Activated CD4-positive, alpha-beta T cell treated with anti-CD3 and anti-CD28 coated beads for 36 hours (primary cell): ENCODE results near the gene TH. TPM values are rescaled to one million over a fixed set of nuclear protein-coding genes. Genes with fewer than 3 reads are reported as not detected.
A peak's percentile ranks its signal among the peaks of the same experiment; 100 is the strongest.
"Not testable (repeated sequence)": the region's sequence is repeated elsewhere in the genome, so short reads cannot be mapped to it uniquely, and the experiment has no call there.

ENCODE experiments used
- ATAC-seq: fragments of 200-7000 bp; cut with Tn5 transposase; one replicate; pipeline ENCODE4 v1.10.0; 2021; ENCODE audit warnings: mild to moderate bottlenecking, moderate library complexity
- CTCF ChIA-PET: fragments of 350-600 bp; sonication (Branson Sonifier 250); formaldehyde crosslinking; loops from one replicate; lab custom pipeline; 2021; ENCODE audit warnings: antibody characterized with exemption; lab: Charles Lee
- POLR2A ChIA-PET: fragments of 350-600 bp; sonication (Branson Sonifier 250); formaldehyde crosslinking; loops from one replicate; lab custom pipeline; 2021; ENCODE audit warnings: antibody characterized with exemption, inconsistent platforms; lab: Charles Lee
- DNase-seq: peaks from one replicate; pipeline ENCODE4 v3.0.0-alpha.2; 2020
- H3K27ac Mint-ChIP-seq: one replicate; pipeline ENCODE4 v1.8.0; 2021; ENCODE audit warnings: mixed read lengths
- H3K27me3 Mint-ChIP-seq: one replicate; pipeline ENCODE4 v1.8.0; 2021; ENCODE audit warnings: mixed read lengths
- H3K36me3 Mint-ChIP-seq: one replicate; pipeline ENCODE4 v1.8.0; 2021; ENCODE audit warnings: low read depth, mixed read lengths
- H3K4me1 Mint-ChIP-seq: one replicate; pipeline ENCODE4 v1.8.0; 2021; ENCODE audit warnings: mixed read lengths
- H3K4me3 Mint-ChIP-seq: one replicate; pipeline ENCODE4 v1.8.0; 2021; ENCODE audit warnings: mild to moderate bottlenecking, moderate library complexity, mixed read lengths
- H3K9me3 Mint-ChIP-seq: one replicate; pipeline ENCODE4 v1.8.0; 2021; ENCODE audit warnings: low read depth, mixed read lengths
- intact Hi-C, 2 experiments: fragments of 100-400 bp; cut with DNase I in 1 of 2; cut with micrococcal nuclease in 1 of 2; formaldehyde crosslinking; loops; one replicate each; pipeline versions ENCODE4 v1.14.2 to v1.15.1; 2022 to 2024; cut with DNase I, micrococcal nuclease
- total RNA-seq, 2 experiments: library from RNA; stranded (reverse); gene quantifications; one replicate each; pipeline ENCODE4 v1.2.3, GENCODE V29; 2021

Gene TH
- total RNA-seq, 2 experiments from 2014 or later = not detected

- intact Hi-C loops = no loop called here
- ATAC-seq = no peak
- no peaks in the 10 kb centered on the region for H3K4me1 Mint-ChIP-seq
- peaks cover 2% of the 10 kb centered on the region for H3K27me3 Mint-ChIP-seq
- ChIA-PET POLR2A (no interaction called here), CTCF (no interaction called here)
- no peak overlapping the region for H3K27ac Mint-ChIP-seq
- no peak overlapping the region for H3K4me3 Mint-ChIP-seq
- no peaks in the 10 kb centered on the region for H3K36me3 Mint-ChIP-seq
- no peak for DNase-seq
- H3K9me3 Mint-ChIP-seq = no peaks in the 10 kb centered on the region
Observed at GRCh38 chr11:2180789-2181370, 9.3 kb upstream of the TH start.

DNA sequence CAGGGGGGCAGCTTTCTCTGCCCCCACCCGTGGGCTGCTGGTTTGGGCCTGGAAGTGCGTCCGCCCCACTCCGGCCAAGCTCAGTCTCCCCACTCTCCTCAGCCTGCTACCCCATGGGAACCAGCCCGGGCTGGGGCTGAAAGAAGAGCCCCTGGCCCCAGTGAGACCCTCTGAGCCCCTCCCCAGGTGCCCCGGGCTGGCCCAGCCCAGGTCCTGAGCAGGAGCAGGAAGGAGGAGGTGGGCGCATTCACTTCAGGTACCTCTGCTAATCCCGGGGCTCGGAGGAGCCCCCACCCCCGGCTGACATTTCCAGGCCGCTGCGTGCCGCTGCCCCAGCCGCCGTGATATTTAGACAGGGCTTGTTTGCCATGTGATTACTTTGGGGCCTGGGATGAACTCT lies 8.7 kb upstream of the TH start:
- no peaks in the 10 kb centered on the region for H3K36me3 Mint-ChIP-seq
- DNase-seq = no peak
- H3K27ac Mint-ChIP-seq = no peak overlapping the region
- H3K4me1 Mint-ChIP-seq = no peaks in the 10 kb centered on the region
- ATAC-seq = no peak
- H3K4me3 Mint-ChIP-seq = no peak overlapping the region
- ChIA-PET CTCF (no interaction called here), POLR2A (no interaction called here)
- no peaks in the 10 kb centered on the region for H3K9me3 Mint-ChIP-seq
- H3K27me3 Mint-ChIP-seq = peaks cover 2% of the 10 kb centered on the region
- intact Hi-C loops = no loop called here

GRCh38 chr11:2179516-2179915 lies 7.9 kb upstream of the TH start:
- Mint-ChIP-seq H3K27me3 (no peaks in the 10 kb centered on the region), H3K4me1 (no peaks in the 10 kb centered on the region), H3K4me3 (no peak overlapping the region), H3K27ac (no peak overlapping the region), H3K9me3 (no peaks in the 10 kb centered on the region), H3K36me3 (no peaks in the 10 kb centered on the region)
- ChIA-PET POLR2A (no interaction called here), CTCF (no interaction called here)
- no peak for ATAC-seq
- intact Hi-C loops = no loop called here
- no peak for DNase-seq

DNA sequence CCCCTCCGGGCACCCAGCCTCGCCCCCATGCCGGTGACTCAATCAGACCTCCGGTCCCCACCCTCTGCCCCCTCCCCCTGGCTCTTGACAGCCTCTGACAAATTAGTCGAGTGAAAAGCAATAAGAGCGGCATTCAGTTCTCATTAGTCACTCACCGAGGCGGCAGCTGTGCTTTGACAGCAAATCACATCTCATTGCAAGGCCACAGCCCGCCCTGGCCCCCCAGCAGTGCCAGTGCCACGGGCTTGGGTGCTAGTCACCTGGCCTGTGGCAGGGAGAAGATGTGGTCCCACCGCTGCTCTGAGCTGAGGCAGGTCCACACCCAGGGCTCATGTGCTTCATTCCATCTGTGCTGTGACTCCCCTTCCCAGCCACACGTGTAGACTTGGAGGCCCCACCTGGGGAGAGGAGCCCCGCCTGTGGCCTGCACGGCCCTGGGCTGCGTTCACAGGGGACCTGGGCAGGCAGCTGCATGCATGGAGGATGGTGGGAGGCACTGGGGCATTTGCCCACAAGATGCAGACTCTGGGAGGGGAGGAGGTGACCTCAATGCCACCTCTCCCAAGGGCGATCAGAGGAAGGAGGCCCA lies 7.4 kb upstream of the TH start:
- Mint-ChIP-seq H3K9me3 (no peaks in the 10 kb centered on the region), H3K36me3 (no peaks in the 10 kb centered on the region), H3K4me1 (no peaks in the 10 kb centered on the region), H3K27me3 (no peaks in the 10 kb centered on the region), H3K27ac (no peak overlapping the region), H3K4me3 (no peak overlapping the region)
- ATAC-seq (no peak), DNase-seq (no peak)
- POLR2A ChIA-PET = no interaction called here
- CTCF ChIA-PET = interaction anchor here (0.6 kb wide), 1 partner anchor 762 kb away, joined by 3 read pairs; no protein-coding TSS in a partner anchor
- intact Hi-C loops = no loop called here

DNA sequence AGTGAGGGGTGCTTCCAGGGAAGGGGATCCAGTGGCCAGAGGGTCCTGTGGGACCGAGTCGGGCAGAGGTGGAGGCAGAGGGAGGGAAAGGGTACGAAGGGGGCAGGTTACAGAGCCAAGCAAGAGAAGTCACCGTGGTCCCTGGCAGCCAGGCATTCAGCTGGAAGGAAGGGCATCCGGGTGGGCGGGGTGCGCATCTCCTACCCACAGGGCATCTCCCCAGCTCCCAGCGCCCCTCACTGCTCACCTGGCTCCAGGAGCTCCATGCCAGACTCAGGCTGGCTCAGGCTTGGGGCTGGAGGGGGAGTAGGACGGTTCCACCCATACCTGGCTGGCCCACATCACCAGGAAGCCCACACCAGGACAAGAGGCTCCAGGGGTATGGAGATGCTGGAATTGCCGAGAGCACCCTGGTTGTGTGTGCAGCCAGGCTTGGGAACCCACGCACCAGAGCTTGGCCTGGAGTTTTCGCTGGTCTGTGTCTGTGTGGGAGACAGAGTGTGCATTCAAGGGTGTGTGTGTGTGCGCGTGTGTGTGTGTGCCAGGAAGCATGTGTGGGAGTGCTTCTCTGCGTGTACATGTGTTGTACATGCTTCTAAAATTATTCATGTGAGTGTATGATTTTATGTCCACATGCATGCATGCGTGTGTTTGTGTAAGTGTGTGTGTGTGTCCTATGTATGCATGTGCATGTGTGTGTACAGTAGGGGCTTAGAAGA lies 6.6 kb upstream of the TH start:
- intact Hi-C loops, H3K9me3 Mint-ChIP-seq, H3K4me1 Mint-ChIP-seq, POLR2A ChIA-PET, H3K4me3 Mint-ChIP-seq, H3K27ac Mint-ChIP-seq, H3K27me3 Mint-ChIP-seq, ATAC-seq, DNase-seq, H3K36me3 Mint-ChIP-seq: not testable (repeated sequence)
- CTCF ChIA-PET = interaction anchor here (0.6 kb wide), 1 partner anchor 763 kb away, joined by 3 read pairs; no protein-coding TSS in a partner anchor

GRCh38 chr11:2177076-2177475 lies 5.5 kb upstream of the TH start:
- Mint-ChIP-seq H3K27me3 (no peaks in the 10 kb centered on the region), H3K4me3 (no peak overlapping the region), H3K27ac (no peak overlapping the region), H3K9me3 (no peaks in the 10 kb centered on the region), H3K4me1 (no peaks in the 10 kb centered on the region), H3K36me3 (no peaks in the 10 kb centered on the region)
- POLR2A ChIA-PET = no interaction called here
- no peak for DNase-seq
- CTCF ChIA-PET = no interaction called here
- intact Hi-C loops = no loop called here
- no peak for ATAC-seq

DNA sequence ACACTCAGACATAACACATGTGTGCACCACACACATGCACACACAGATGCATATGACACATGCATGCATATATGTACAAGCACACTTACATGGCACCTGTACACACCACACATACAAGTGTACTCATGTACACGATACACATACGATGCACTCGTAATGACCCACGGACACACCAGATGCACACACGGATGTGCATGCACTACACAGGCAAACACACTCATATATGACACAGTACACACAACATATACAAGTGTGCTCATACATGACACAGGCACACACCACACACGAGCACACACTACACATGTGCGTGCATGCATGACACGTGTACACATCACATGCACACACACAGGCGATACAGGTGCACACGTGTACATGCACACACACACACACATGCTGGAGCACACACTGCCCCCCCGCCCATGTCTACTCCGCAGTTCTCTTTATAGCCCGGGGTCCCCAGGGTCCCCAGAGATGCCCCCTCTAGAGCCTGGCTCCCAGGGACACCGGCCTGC lies 4.8 kb upstream of the TH start:
- no peak for DNase-seq
- Mint-ChIP-seq H3K27ac (no peak overlapping the region), H3K9me3 (no peaks in the 10 kb centered on the region), H3K36me3 (no peaks in the 10 kb centered on the region), H3K4me3 (no peak overlapping the region), H3K27me3 (no peaks in the 10 kb centered on the region), H3K4me1 (no peaks in the 10 kb centered on the region)
- ChIA-PET POLR2A (no interaction called here), CTCF (no interaction called here)
- no peak for ATAC-seq
- intact Hi-C loops = no loop called here

DNA sequence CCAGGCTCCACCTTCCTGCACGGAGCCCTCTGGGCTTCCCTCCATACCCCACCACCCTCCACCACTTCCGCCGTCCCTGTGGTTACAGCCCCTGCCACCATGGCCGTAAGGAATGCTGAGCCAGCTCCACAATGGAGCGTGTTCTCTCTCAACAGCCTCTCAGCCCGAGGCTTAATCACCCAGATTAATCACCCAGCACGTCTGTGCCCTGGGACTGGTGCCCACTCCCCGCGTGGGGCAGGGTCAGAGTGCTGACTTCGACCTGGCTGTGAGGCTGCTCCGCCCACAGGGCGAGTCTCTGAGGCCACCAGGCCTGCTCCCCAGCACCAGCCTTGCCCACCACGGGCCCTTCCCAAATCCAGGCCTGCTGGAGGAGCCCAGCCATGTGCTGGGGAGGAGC lies 4.0 kb upstream of the TH start:
- no peaks in the 10 kb centered on the region for H3K9me3 Mint-ChIP-seq
- DNase-seq = no peak
- no peak for ATAC-seq
- ChIA-PET POLR2A (no interaction called here), CTCF (no interaction called here)
- no peaks in the 10 kb centered on the region for H3K4me1 Mint-ChIP-seq
- H3K27me3 Mint-ChIP-seq = no peaks in the 10 kb centered on the region
- intact Hi-C loops = no loop called here
- H3K27ac Mint-ChIP-seq = no peak overlapping the region
- H3K4me3 Mint-ChIP-seq = no peak overlapping the region
- H3K36me3 Mint-ChIP-seq = no peaks in the 10 kb centered on the region

DNA sequence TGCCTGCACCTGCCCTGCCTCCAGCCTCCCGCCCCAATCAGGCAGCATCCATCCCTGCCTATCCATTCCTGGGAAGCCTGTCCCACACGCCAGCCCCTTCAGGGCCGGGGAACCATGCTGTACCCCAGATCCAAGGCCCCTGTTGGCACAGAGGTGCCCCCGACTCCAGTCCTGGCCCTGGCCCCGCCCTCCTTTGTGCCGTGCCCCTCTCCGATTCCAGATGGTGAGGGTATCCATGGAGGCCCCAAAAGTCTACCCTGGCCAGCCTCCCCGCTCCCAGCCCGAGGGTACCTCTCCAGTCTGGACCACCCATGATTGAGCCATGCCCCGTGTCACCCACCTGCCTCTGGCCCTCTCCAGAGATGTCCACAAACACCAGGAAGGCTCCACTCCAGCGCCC lies 2.7 kb upstream of the TH start:
- POLR2A ChIA-PET = no interaction called here
- Mint-ChIP-seq H3K9me3 (no peaks in the 10 kb centered on the region), H3K27me3 (no peaks in the 10 kb centered on the region), H3K27ac (no peak overlapping the region), H3K36me3 (no peaks in the 10 kb centered on the region), H3K4me1 (no peaks in the 10 kb centered on the region), H3K4me3 (no peak overlapping the region)
- no peak for DNase-seq
- intact Hi-C loops = no loop called here
- CTCF ChIA-PET = no interaction called here
- no peak for ATAC-seq

GRCh38 chr11:2173761-2174160 lies 2.1 kb upstream of the TH start:
- ATAC-seq = no peak
- Mint-ChIP-seq H3K27ac (no peak overlapping the region), H3K9me3 (no peaks in the 10 kb centered on the region), H3K36me3 (no peaks in the 10 kb centered on the region), H3K4me3 (no peak overlapping the region), H3K27me3 (no peaks in the 10 kb centered on the region), H3K4me1 (no peaks in the 10 kb centered on the region)
- DNase-seq = no peak
- CTCF ChIA-PET = no interaction called here
- POLR2A ChIA-PET = no interaction called here
- intact Hi-C loops = no loop called here

DNA sequence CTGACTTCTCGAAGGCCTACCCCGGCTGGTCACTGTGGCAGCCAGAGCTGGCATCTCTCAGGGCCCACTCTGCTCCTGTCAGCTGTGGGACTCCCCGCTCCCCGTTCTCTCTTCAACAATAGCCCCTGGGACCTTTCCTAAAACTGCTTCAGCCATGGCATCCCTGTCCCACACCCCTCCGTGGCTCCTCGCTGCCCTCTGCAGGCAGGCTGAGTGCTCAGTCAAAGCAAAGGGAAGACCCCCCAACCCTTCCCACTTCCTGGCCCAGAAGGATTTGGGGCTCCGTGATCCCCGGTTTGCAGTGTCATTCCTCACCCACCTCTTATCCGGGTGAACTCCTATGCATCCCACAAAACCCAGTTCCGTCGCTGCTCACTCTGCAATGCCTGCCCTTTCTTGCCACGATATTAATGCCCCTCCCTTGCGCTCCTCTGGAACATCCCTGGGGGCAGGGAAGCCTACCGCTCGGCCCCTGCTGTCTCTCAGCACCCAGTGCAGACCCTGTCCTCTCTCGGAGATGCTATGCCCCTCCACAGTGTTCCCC lies 1.6 kb upstream of the TH start:
- no peak overlapping the region for H3K27ac Mint-ChIP-seq
- intact Hi-C loops = no loop called here
- ChIA-PET CTCF (no interaction called here), POLR2A (no interaction called here)
- H3K36me3 Mint-ChIP-seq = no peaks in the 10 kb centered on the region
- H3K9me3 Mint-ChIP-seq = no peaks in the 10 kb centered on the region
- no peak for ATAC-seq
- peak; percentile 48 for DNase-seq
- no peak overlapping the region for H3K4me3 Mint-ChIP-seq
- no peaks in the 10 kb centered on the region for H3K4me1 Mint-ChIP-seq
- H3K27me3 Mint-ChIP-seq = no peaks in the 10 kb centered on the region

DNA sequence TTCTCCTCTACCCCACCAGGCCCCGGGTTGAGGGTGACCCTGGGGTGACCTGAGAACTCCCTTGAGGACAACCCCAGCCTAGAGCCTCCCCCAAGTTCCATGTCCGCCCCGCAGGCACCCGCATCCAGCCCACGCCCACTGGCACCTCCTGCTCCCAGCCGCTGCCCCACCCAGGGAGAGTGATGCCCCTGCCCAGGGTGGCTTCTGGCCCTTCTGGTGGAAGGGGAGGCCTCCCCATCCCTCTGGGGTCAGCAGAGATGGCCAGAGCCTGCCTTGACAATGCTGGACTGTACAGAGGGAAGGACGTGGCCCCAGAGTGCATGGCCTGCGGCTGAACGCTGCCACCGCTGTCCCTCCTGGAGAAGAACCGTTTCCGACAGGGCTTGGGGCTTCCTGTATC lies 1.1 kb upstream of the TH start:
- Mint-ChIP-seq H3K4me3 (no peak overlapping the region), H3K27ac (no peak overlapping the region), H3K27me3 (peaks cover 3% of the 10 kb centered on the region), H3K9me3 (no peaks in the 10 kb centered on the region), H3K4me1 (no peaks in the 10 kb centered on the region), H3K36me3 (no peaks in the 10 kb centered on the region)
- ChIA-PET CTCF (no interaction called here), POLR2A (no interaction called here)
- ATAC-seq (no peak), DNase-seq (no peak)
- intact Hi-C loops = no loop called here
